NOMO-1 treated with DMSO at 0.1 percent for 48 hours (cell line): ENCODE results near the gene ABLIM2.
A peak's percentile ranks its signal among the peaks of the same experiment; 100 is the strongest.

Source experiments
- DNase-seq: peaks from one replicate; lab custom pipeline; 2025; ENCODE audit not compliant: unreplicated experiment; lab: John Stamatoyannopoulos, UW

The ABLIM2 gene

GRCh38 chr4:8105306-8106100 lies 53.1 kb downstream of the ABLIM2 start:
- DNase-seq: no peak

- DNase-seq: no peak
These were observed 53.9 kb downstream of the ABLIM2 start for GRCh38 chr4:8104491-8105305.

- no peak for DNase-seq
These were observed 54.9 kb downstream of the ABLIM2 start for GRCh38 chr4:8103421-8104390.

GRCh38 chr4:8102831-8103230 lies 55.8 kb downstream of the ABLIM2 start:
- DNase-seq: no peak

- no peak for DNase-seq
These were observed 56.6 kb downstream of the ABLIM2 start for GRCh38 chr4:8102076-8102355.

- no peak for DNase-seq
These were observed 57.2 kb downstream of the ABLIM2 start for GRCh38 chr4:8101213-8102075.

- no peak for DNase-seq
These were observed 58.6 kb downstream of the ABLIM2 start for GRCh38 chr4:8099981-8100464.

GRCh38 chr4:8098506-8098905 lies 60.1 kb downstream of the ABLIM2 start:
- DNase-seq: no peak

GRCh38 chr4:8097721-8098345 lies 60.8 kb downstream of the ABLIM2 start:
- DNase-seq: no peak

GRCh38 chr4:8097141-8097541 lies 61.5 kb downstream of the ABLIM2 start:
- no peak for DNase-seq

- no peak for DNase-seq
These were observed 61.9 kb downstream of the ABLIM2 start for GRCh38 chr4:8096690-8097061.

- DNase-seq: no peak
These were observed 62.5 kb downstream of the ABLIM2 start for GRCh38 chr4:8095956-8096689.

- DNase-seq: no peak
These were observed 64.9 kb downstream of the ABLIM2 start for GRCh38 chr4:8093587-8094274.

GRCh38 chr4:8092282-8092681 lies 66.3 kb downstream of the ABLIM2 start:
- DNase-seq: peak; percentile 18

- DNase-seq: peak; percentile 42
These were observed 67.8 kb downstream of the ABLIM2 start for GRCh38 chr4:8090744-8091301.

- DNase-seq: no peak
These were observed 68.3 kb downstream of the ABLIM2 start for GRCh38 chr4:8090312-8090711.

GRCh38 chr4:8089862-8090261 lies 68.8 kb downstream of the ABLIM2 start:
- no peak for DNase-seq

- no peak for DNase-seq
These were observed 69.6 kb downstream of the ABLIM2 start for GRCh38 chr4:8088966-8089491.
